GM23338 (cell line): ENCODE data around the gene TEX36. TPM values are rescaled to one million over a fixed set of nuclear protein-coding genes. Genes with fewer than 3 reads are reported as not detected.
"Not testable (repeated sequence)": the region's sequence is repeated elsewhere in the genome, so short reads cannot be mapped to it uniquely, and the experiment has no call there.

ENCODE experiments used
- ATAC-seq: fragments of 200-7000 bp; cut with Tn5 transposase; 3 replicates; pipeline ENCODE4 v1.9.1; 2020
- DNase-seq: peaks from one replicate; pipeline ENCODE4 v3.0.0-alpha.2; 2015; ENCODE audit warnings: low spot score
- H2AFZ ChIP-seq: fragments of 200-600 bp; sonication (generic); 2 replicates; pipeline ENCODE4 v1.8.0; 2016; ENCODE audit warnings: antibody characterized with exemption, mild to moderate bottlenecking, moderate library complexity
- H3F3A ChIP-seq: fragments of 200-600 bp; sonication (generic); replicated peaks from 2 replicates; pipeline ENCODE4 v1.8.0; 2017; ENCODE audit warnings: antibody characterized with exemption, mixed run types, low read depth
- H3K27ac ChIP-seq: fragments of 200-600 bp; sonication (generic); 2 replicates; pipeline ENCODE4 v1.6.1; 2016; ENCODE audit warnings: low read depth
- H3K27me3 ChIP-seq: fragments of 200-600 bp; sonication (generic); 2 replicates; pipeline ENCODE4 v1.8.0; 2016; ENCODE audit warnings: mild to moderate bottlenecking, mixed run types, moderate library complexity; ENCODE audit not compliant: insufficient read depth
- H3K36me3 ChIP-seq: fragments of 200-600 bp; sonication (generic); 2 replicates; pipeline ENCODE4 v1.8.0; 2016; ENCODE audit warnings: mild to moderate bottlenecking; ENCODE audit not compliant: insufficient read depth
- H3K4me1 ChIP-seq: fragments of 200-600 bp; sonication (generic); 2 replicates; pipeline ENCODE4 v1.8.0; 2016; ENCODE audit warnings: mild to moderate bottlenecking, moderate library complexity; ENCODE audit not compliant: insufficient read depth
- H3K4me2 ChIP-seq: fragments of 200-600 bp; sonication (generic); 2 replicates; pipeline ENCODE4 v1.7.1; 2017; ENCODE audit warnings: mixed run types
- H3K4me3 ChIP-seq: fragments of 200-600 bp; sonication (generic); 2 replicates; pipeline ENCODE4 v1.6.1; 2016; ENCODE audit warnings: mixed run types
- H3K79me2 ChIP-seq: fragments of 200-600 bp; sonication (generic); replicated peaks from 2 replicates; pipeline ENCODE4 v1.8.0; 2017; ENCODE audit warnings: mild to moderate bottlenecking; ENCODE audit not compliant: insufficient read depth
- H3K9me2 ChIP-seq: fragments of 200-600 bp; sonication (generic); 2 replicates; pipeline ENCODE4 v1.8.0; 2017; ENCODE audit not compliant: insufficient read depth
- H4K20me1 ChIP-seq: fragments of 200-600 bp; sonication (generic); replicated peaks from 2 replicates; pipeline ENCODE4 v1.8.0; 2017; ENCODE audit warnings: mild to moderate bottlenecking; ENCODE audit not compliant: insufficient read depth
- H3K27ac Mint-ChIP-seq: 2 replicates; pipeline ENCODE4 v1.8.0; 2020; ENCODE audit warnings: inconsistent platforms, mild to moderate bottlenecking, moderate library complexity, mixed read lengths
- H3K27me3 Mint-ChIP-seq: 3 replicates; pipeline ENCODE4 v1.8.0; 2022; ENCODE audit warnings: low read depth, mild to moderate bottlenecking, moderate library complexity, mixed read lengths, inconsistent platforms; ENCODE audit not compliant: insufficient read depth, poor library complexity
- H3K36me3 Mint-ChIP-seq: 3 replicates; pipeline ENCODE4 v1.8.0; 2021; ENCODE audit warnings: low read depth, mild to moderate bottlenecking, inconsistent platforms, moderate library complexity, mixed read lengths
- H3K4me1 Mint-ChIP-seq: 3 replicates; pipeline ENCODE4 v1.8.0; 2020; ENCODE audit warnings: mild to moderate bottlenecking, inconsistent platforms, mixed read lengths
- H3K4me3 Mint-ChIP-seq: 3 replicates; pipeline ENCODE4 v1.8.0; 2021; ENCODE audit warnings: moderate library complexity, mild to moderate bottlenecking, inconsistent platforms, mixed read lengths
- H3K9me3 Mint-ChIP-seq: 3 replicates; pipeline ENCODE4 v1.8.0; 2020; ENCODE audit warnings: moderate library complexity, mild to moderate bottlenecking, inconsistent platforms, mixed read lengths
- CREB1 ChIP-seq: fragments of 250-450 bp; sonication (Bioruptor Pico); IDR thresholded peaks from 2 replicates; pipeline ENCODE4 v1.5.0; 2020; ENCODE audit warnings: low read depth, mild to moderate bottlenecking, moderate library complexity
- CTCF ChIP-seq, 2 experiments: fragments of 200-600 bp in 1 of 2; sonication (generic) in 1 of 2; conservative IDR thresholded peaks; 2 replicates each; pipeline versions ENCODE4 v1.5.1 to v1.6.1; 2016 to 2017; ENCODE audit warnings: antibody characterized with exemption in 2 of 2, low read depth in 2 of 2, mild to moderate bottlenecking in 2 of 2, moderate library complexity in 1 of 2
- ETS1 ChIP-seq: IDR thresholded peaks from 2 replicates; pipeline ENCODE4 v1.6.1; 2016; ENCODE audit warnings: antibody characterized with exemption
- NANOG ChIP-seq: IDR thresholded peaks from 2 replicates; pipeline ENCODE4 v1.6.1; 2016; ENCODE audit warnings: antibody characterized with exemption, borderline replicate concordance
- STAT1 ChIP-seq: IDR thresholded peaks from one replicate; pipeline ENCODE4 v1.6.1; 2016; ENCODE audit warnings: antibody characterized with exemption; ENCODE audit not compliant: unreplicated experiment
- polyA plus RNA-seq: library from polyadenylated mRNA; unstranded; fragments of >200 nt; fragmentation: Nextera tagmentation; extraction: Ambion mirVana; gene quantifications from 2 replicates; pipeline ENCODE4 v1.2.1, GENCODE V29; 2016
- total RNA-seq: library from RNA; depleted of rRNA; stranded (reverse); fragments of >200 nt; shearing (Covaris generic); gene quantifications from 2 replicates; pipeline ENCODE4 v1.2.3, GENCODE V29; 2014

TEX36 gene
- total and polyA plus RNA-seq, 2 experiments from 2014 or later = not detected

- H3K27ac Mint-ChIP-seq = no peak overlapping the region
- no peaks in the 10 kb centered on the region; the same call in 2 of the 3 replicates for H3K9me3 Mint-ChIP-seq
- no peak overlapping the region for H3K4me2 ChIP-seq
- ATAC-seq (no peak), DNase-seq (no peak)
- H3K9me2 ChIP-seq = peaks cover 11% of the 10 kb centered on the region; the same call in 1 of the 2 replicates
- no peak overlapping the region for H3K27ac ChIP-seq
- no peaks in the 10 kb centered on the region for H3K4me1 ChIP-seq
- no peak overlapping the region for H2AFZ ChIP-seq
- no peaks in the 10 kb centered on the region for H3F3A ChIP-seq
- no peaks in the 10 kb centered on the region for H3K79me2 ChIP-seq
- no peaks in the 10 kb centered on the region for H3K27me3 ChIP-seq
- H3K4me1 Mint-ChIP-seq = peaks cover 8% of the 10 kb centered on the region
- no peaks in the 10 kb centered on the region for H4K20me1 ChIP-seq
- H3K4me3 ChIP-seq = no peak overlapping the region
- no peak overlapping the region for H3K4me3 Mint-ChIP-seq
- no peaks in the 10 kb centered on the region for H3K36me3 Mint-ChIP-seq
- H3K36me3 ChIP-seq = no peaks in the 10 kb centered on the region
- TF ChIP-seq STAT1 (no peak), NANOG (no peak), CREB1 (no peak)
- H3K27me3 Mint-ChIP-seq = peaks cover 6% of the 10 kb centered on the region
Observed at GRCh38 chr10:125659071-125659470, 23.9 kb downstream of the TEX36 start.

- H3K27ac Mint-ChIP-seq = no peak overlapping the region
- Histone ChIP-seq H3K36me3 (no peaks in the 10 kb centered on the region), H3K27me3 (no peaks in the 10 kb centered on the region), H3F3A (no peaks in the 10 kb centered on the region), H2AFZ (no peak overlapping the region), H3K79me2 (no peaks in the 10 kb centered on the region), H3K9me2 (no peaks in the 10 kb centered on the region), H3K4me2 (no peak overlapping the region), H4K20me1 (no peaks in the 10 kb centered on the region), H3K27ac (no peak overlapping the region), H3K4me3 (no peak overlapping the region), H3K4me1 (no peaks in the 10 kb centered on the region)
- peaks cover 8% of the 10 kb centered on the region for H3K4me1 Mint-ChIP-seq
- H3K4me3 Mint-ChIP-seq = no peak overlapping the region
- no peaks in the 10 kb centered on the region for H3K9me3 Mint-ChIP-seq
- DNase-seq = no peak
- peaks cover 6% of the 10 kb centered on the region for H3K27me3 Mint-ChIP-seq
- no peak for ATAC-seq
- no peaks in the 10 kb centered on the region for H3K36me3 Mint-ChIP-seq
- TF ChIP-seq CTCF (conservative IDR thresholded peaks at IDR 0.05; ENCODE audit: low read depth in 2 of 2) (peak in 1 of 2 experiments; percentile 20; a peak in 1 of 4 replicates), CREB1 (no peak)
Observed at GRCh38 chr10:125656523-125656922, 26.4 kb downstream of the TEX36 start.

DNA sequence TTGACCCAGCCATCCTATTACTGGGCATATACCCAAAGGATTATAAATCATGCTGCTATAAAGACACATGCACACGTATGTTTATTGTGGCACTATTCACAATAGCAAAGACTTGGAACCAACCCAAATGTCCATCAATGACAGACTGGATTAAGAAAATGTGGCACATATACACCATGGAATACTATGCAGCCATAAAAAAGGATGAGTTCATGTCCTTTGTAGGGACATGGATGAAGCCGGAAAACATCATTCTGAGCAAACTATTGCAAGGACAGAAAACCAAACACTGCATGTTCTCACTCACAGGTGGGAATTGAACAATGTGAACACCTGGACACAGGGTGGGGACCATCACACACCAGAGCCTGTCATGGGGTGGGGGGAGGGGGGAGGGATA, 29.9 kb downstream of the TEX36 start:
- not testable (repeated sequence) for H3K27me3 Mint-ChIP-seq, H3K36me3 Mint-ChIP-seq, H2AFZ ChIP-seq, H3K27me3 ChIP-seq, H3K4me1 ChIP-seq, DNase-seq, H3K36me3 ChIP-seq, H3K9me2 ChIP-seq, H3K79me2 ChIP-seq, H3K27ac ChIP-seq, H3K4me3 ChIP-seq, H3K27ac Mint-ChIP-seq, H3K4me2 ChIP-seq, ATAC-seq, H3K4me1 Mint-ChIP-seq, H3K4me3 Mint-ChIP-seq, H3F3A ChIP-seq, H4K20me1 ChIP-seq
- H3K9me3 Mint-ChIP-seq = peaks cover 16% of the 10 kb centered on the region

- H3K36me3 ChIP-seq = no peaks in the 10 kb centered on the region
- H3K36me3 Mint-ChIP-seq = peaks cover 15% of the 10 kb centered on the region
- H3K4me1 Mint-ChIP-seq = no peaks in the 10 kb centered on the region
- H3F3A ChIP-seq = no peaks in the 10 kb centered on the region
- H3K4me2 ChIP-seq = no peak overlapping the region
- H3K4me1 ChIP-seq = no peaks in the 10 kb centered on the region
- H4K20me1 ChIP-seq = no peaks in the 10 kb centered on the region
- peaks cover 46% of the 10 kb centered on the region for H3K9me3 Mint-ChIP-seq
- H3K27ac Mint-ChIP-seq = no peak overlapping the region
- ATAC-seq (no peak), DNase-seq (no peak)
- H2AFZ ChIP-seq = no peak overlapping the region
- peaks cover 8% of the 10 kb centered on the region for H3K27me3 Mint-ChIP-seq
- no peak overlapping the region for H3K27ac ChIP-seq
- no peaks in the 10 kb centered on the region for H3K79me2 ChIP-seq
- no peaks in the 10 kb centered on the region for H3K27me3 ChIP-seq
- H3K4me3 Mint-ChIP-seq = no peak overlapping the region
- H3K4me3 ChIP-seq = no peak overlapping the region
- no peaks in the 10 kb centered on the region for H3K9me2 ChIP-seq
- no peak for TF ChIP-seq ETS1
- no peak for TF ChIP-seq CREB1
Observed at GRCh38 chr10:125646311-125646710, 36.7 kb downstream of the TEX36 start.
